Measurements from ENCODE around the gene UCN3. TPM values are rescaled to one million over a fixed set of nuclear protein-coding genes. Genes with fewer than 3 reads are reported as not detected.

The UCN3 gene
- total RNA-seq, 1 donor from 2014 or later, result not detected

DNA sequence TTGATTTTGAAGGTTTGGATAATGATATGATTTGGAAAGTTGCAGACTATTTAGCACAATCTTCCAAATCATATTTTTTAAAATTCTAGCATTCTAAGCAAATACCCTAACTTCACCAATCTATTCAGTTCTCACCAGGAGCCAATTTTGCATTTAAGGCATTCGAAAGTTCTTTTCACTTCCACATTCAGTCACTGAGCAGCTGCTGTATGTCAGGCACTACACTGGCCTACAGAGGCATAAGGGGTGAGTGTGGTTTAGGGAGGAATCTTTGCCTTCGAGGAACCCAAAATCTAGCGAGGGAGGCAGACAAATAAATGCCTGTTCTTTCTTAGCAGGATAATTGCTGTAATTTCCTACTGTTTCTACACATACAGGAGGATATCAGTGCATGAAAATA, 10.7 kb upstream of the UCN3 start:
- TF ChIP-seq, protein P1, sequence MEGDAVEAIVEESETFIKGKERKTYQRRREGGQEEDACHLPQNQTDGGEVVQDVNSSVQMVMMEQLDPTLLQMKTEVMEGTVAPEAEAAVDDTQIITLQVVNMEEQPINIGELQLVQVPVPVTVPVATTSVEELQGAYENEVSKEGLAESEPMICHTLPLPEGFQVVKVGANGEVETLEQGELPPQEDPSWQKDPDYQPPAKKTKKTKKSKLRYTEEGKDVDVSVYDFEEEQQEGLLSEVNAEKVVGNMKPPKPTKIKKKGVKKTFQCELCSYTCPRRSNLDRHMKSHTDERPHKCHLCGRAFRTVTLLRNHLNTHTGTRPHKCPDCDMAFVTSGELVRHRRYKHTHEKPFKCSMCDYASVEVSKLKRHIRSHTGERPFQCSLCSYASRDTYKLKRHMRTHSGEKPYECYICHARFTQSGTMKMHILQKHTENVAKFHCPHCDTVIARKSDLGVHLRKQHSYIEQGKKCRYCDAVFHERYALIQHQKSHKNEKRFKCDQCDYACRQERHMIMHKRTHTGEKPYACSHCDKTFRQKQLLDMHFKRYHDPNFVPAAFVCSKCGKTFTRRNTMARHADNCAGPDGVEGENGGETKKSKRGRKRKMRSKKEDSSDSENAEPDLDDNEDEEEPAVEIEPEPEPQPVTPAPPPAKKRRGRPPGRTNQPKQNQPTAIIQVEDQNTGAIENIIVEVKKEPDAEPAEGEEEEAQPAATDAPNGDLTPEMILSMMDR (IDR thresholded peaks at IDR 0.05; ENCODE audit: unreplicated experiment), result no peak
- DNase-seq (ENCODE audit: low spot score), result no peak
- H3K27ac Mint-ChIP-seq (ENCODE audit: unreplicated experiment), result no peak overlapping the region

DNA sequence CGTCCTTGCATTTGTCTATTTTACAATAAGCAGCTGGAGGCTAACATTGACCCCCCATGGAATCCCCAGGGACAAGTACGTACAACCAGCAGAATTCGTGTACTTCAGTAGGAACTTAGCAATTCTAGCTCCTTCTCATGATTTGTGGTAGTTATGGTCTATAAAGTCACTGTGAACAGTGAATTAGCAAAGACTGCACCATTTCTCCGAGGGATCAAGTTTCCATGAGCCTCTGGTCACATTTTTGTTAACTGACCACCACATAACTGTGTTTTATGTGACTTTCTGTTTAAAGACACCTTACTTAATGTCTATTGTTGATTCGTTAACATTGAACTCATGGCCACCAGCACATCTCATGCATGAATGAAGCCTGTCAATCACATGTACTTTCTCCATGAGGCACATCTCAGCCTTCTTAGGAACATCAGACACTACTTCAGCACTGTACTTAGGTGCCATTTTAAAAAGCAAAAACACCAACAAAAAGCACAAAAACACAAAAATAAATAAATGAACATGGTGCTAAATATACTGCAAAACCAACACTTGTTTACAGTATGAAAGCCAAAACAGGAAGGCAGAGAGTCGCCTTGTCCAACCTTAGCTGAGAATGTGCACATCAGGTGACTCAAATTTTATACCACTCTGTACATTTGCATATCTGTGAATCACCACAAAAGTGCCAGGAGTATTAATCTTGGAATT, 9.0 kb upstream of the UCN3 start:
- H3K9me3 Mint-ChIP-seq (ENCODE audit: unreplicated experiment), result no peaks in the 10 kb centered on the region
- H3K27me3 Mint-ChIP-seq (ENCODE audit: unreplicated experiment), result peaks cover 2% of the 10 kb centered on the region
- no peak for DNase-seq (ENCODE audit: low spot score)
- no peak overlapping the region for H3K27ac Mint-ChIP-seq (ENCODE audit: unreplicated experiment)
- TF ChIP-seq, protein P1 (IDR thresholded peaks at IDR 0.05; ENCODE audit: unreplicated experiment), result no peak
- no peaks in the 10 kb centered on the region for H3K4me1 Mint-ChIP-seq (ENCODE audit: unreplicated experiment)
- H3K36me3 Mint-ChIP-seq (ENCODE audit: low read depth, unreplicated experiment), result no peaks in the 10 kb centered on the region
- no peak overlapping the region for H3K4me3 Mint-ChIP-seq (ENCODE audit: unreplicated experiment)

More for the DNA sequence above, 10.7 kb upstream of the UCN3 start:
- H3K9me3 Mint-ChIP-seq (ENCODE audit: unreplicated experiment), result no peaks in the 10 kb centered on the region
- no peak overlapping the region for H3K4me3 Mint-ChIP-seq (ENCODE audit: unreplicated experiment)
- peaks cover 2% of the 10 kb centered on the region for H3K27me3 Mint-ChIP-seq (ENCODE audit: unreplicated experiment)
- H3K4me1 Mint-ChIP-seq (ENCODE audit: unreplicated experiment), result no peaks in the 10 kb centered on the region
- H3K36me3 Mint-ChIP-seq (ENCODE audit: low read depth, unreplicated experiment), result no peaks in the 10 kb centered on the region

DNA sequence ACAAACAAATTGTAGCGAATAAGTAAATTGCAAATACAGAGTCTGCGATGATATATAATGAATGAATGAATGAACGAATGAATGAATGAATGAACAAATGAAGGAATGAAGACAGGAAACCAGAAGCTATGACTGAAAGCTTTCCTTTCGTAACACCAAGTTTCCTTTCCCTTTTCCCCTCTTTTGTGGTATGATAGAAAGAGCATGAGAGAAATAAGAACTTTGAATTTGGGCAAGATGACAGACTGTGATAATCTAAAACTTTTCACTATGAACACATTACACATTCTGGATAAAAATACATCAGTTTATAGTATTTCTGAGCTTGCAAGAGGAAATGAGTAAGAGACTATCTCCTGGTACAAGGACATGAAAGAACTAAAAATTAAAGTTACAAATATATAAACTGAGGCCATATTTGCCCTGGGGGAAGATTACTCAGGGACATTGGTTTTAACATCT, 8.4 kb upstream of the UCN3 start:
- Mint-ChIP-seq H3K4me1 (ENCODE audit: unreplicated experiment) (no peaks in the 10 kb centered on the region), H3K27ac (ENCODE audit: unreplicated experiment) (no peak overlapping the region), H3K9me3 (ENCODE audit: unreplicated experiment) (no peaks in the 10 kb centered on the region), H3K27me3 (ENCODE audit: unreplicated experiment) (peaks cover 2% of the 10 kb centered on the region), H3K36me3 (ENCODE audit: low read depth, unreplicated experiment) (no peaks in the 10 kb centered on the region), H3K4me3 (ENCODE audit: unreplicated experiment) (no peak overlapping the region)
- TF ChIP-seq, protein P1 (IDR thresholded peaks at IDR 0.05; ENCODE audit: unreplicated experiment), result no peak
- DNase-seq (ENCODE audit: low spot score), result no peak

DNA sequence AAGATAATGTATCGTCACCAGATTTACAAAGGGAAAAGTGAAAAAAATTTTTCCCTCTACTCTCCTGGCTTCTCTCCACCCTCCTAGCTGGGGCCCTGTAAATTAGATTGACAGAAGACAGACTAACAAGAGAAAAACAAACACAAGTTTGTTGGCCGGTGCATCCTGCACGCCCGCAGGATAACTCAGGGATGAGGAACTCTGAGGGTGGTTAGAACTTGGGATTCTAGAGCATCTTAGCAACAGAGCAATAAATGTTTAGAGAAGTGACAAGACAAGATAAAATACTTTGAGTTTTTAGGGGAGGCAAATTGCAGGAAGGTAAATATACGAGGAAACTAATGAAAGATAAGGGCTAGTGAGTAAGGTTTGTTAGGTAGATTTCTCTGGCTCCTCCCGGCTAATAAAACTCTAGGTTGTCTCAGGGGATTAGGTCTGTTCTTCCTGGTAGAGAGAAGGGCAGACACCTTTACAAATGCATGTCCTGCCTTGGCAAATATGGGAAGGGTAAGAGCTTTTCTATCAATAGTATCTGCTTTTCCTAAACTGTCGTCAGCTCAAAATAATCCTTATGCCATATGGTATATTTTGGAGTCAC, 4.3 kb upstream of the UCN3 start:
- Mint-ChIP-seq H3K9me3 (ENCODE audit: unreplicated experiment) (no peaks in the 10 kb centered on the region), H3K4me1 (ENCODE audit: unreplicated experiment) (no peaks in the 10 kb centered on the region), H3K27ac (ENCODE audit: unreplicated experiment) (no peak overlapping the region), H3K27me3 (ENCODE audit: unreplicated experiment) (peaks cover 5% of the 10 kb centered on the region), H3K4me3 (ENCODE audit: unreplicated experiment) (no peak overlapping the region), H3K36me3 (ENCODE audit: low read depth, unreplicated experiment) (no peaks in the 10 kb centered on the region)
- TF ChIP-seq, protein P1 (IDR thresholded peaks at IDR 0.05; ENCODE audit: unreplicated experiment), result no peak
- no peak for DNase-seq (ENCODE audit: low spot score)

DNA sequence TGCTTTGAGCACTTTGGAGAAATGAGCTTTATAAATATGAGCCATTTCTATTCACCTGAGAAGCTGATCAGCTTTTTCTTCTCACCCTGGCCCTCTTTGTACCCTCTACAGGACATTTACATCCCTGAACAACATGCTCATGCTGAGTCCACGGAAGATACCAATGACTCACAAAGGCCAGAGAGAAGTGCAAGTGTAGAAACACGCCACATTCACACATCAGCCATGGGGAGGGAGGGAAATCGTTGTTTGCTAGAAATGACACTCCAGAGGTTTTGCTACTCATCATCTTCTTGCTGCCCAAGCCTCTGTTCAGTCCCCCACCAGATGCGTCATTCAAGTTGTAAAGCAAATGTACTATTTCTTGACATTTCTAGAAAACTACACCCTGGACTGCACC, 2.8 kb upstream of the UCN3 start:
- no peaks in the 10 kb centered on the region for H3K9me3 Mint-ChIP-seq (ENCODE audit: unreplicated experiment)
- H3K4me1 Mint-ChIP-seq (ENCODE audit: unreplicated experiment), result no peaks in the 10 kb centered on the region
- no peaks in the 10 kb centered on the region for H3K36me3 Mint-ChIP-seq (ENCODE audit: low read depth, unreplicated experiment)
- no peak overlapping the region for H3K27ac Mint-ChIP-seq (ENCODE audit: unreplicated experiment)
- no peak for DNase-seq (ENCODE audit: low spot score)
- H3K4me3 Mint-ChIP-seq (ENCODE audit: unreplicated experiment), result no peak overlapping the region
- TF ChIP-seq, protein P1 (IDR thresholded peaks at IDR 0.05; ENCODE audit: unreplicated experiment), result no peak
- peaks cover 5% of the 10 kb centered on the region for H3K27me3 Mint-ChIP-seq (ENCODE audit: unreplicated experiment)
